GM12892 (cell line): Measurements from ENCODE around the gene WWC2.

Source experiments
- POLR2A ChIP-seq: IDR thresholded peaks from 2 replicates; pipeline ENCODE4 v1.6.1; 2011; ENCODE audit warnings: low read depth, low read length, control low read depth
- POLR2AphosphoS5 ChIP-seq: IDR thresholded peaks from 2 replicates; pipeline ENCODE4 v1.6.1; 2011; ENCODE audit warnings: low read depth, low read length, control low read depth
- TAF1 ChIP-seq: IDR thresholded peaks from 2 replicates; pipeline ENCODE4 v1.6.1; 2011; ENCODE audit warnings: low read depth, mild to moderate bottlenecking, control low read depth, low read length, borderline replicate concordance

- TF ChIP-seq POLR2AphosphoS5 (no peak), POLR2A (no peak), TAF1 (no peak)
Observed at GRCh38 chr4:183172881-183173280, 73.8 kb downstream of the WWC2 start.
